Naive thymus-derived CD8-positive, alpha-beta T cell (primary cell): Measurements from ENCODE around the gene PGPEP1. TPM values are rescaled to one million over a fixed set of nuclear protein-coding genes. Genes with fewer than 3 reads are reported as not detected.
"Not testable (repeated sequence)": the region's sequence is repeated elsewhere in the genome, so short reads cannot be mapped to it uniquely, and the experiment has no call there.

Source experiments
- ATAC-seq, 2 donors: fragments of 150-1000 bp; cut with Tn5 transposase in 1 of 2; sonication (Bioruptor Pico), chemical (Tn5 transposase) in 1 of 2; 1 replicate in 1 of 2; 2 replicates in 1 of 2; pipeline ENCODE4 v1.10.0; 2021; ENCODE audit warnings: mild to moderate bottlenecking in 2 of 2, moderate library complexity in 2 of 2
- POLR2A ChIA-PET: fragments of 350-600 bp; sonication (Branson Sonifier 250); formaldehyde crosslinking; loops from one replicate; lab custom pipeline; 2021; ENCODE audit warnings: antibody characterized with exemption; lab: Charles Lee
- DNase-seq, 10 donors: peaks; one replicate each; pipeline versions ENCODE4 v3.0.0 to v3.0.0-alpha.2; 2020 to 2022
- H3K27ac Mint-ChIP-seq, 10 donors: one replicate each; pipeline ENCODE4 v1.8.0; 2020 to 2022; ENCODE audit warnings: mild to moderate bottlenecking in 10 of 10, mixed read lengths in 10 of 10, moderate library complexity in 4 of 10, inconsistent platforms in 1 of 10
- H3K27me3 Mint-ChIP-seq, 5 donors: one replicate each; pipeline ENCODE4 v1.8.0; 2021 to 2022; ENCODE audit warnings: mixed read lengths in 5 of 5
- H3K36me3 Mint-ChIP-seq, 3 donors: one replicate each; pipeline ENCODE4 v1.8.0; 2020 to 2022; ENCODE audit warnings: mixed read lengths in 3 of 3, mild to moderate bottlenecking in 2 of 3, inconsistent platforms in 1 of 3
- H3K4me1 Mint-ChIP-seq, 4 donors: one replicate each; pipeline ENCODE4 v1.8.0; 2021 to 2022; ENCODE audit warnings: mixed read lengths in 4 of 4
- H3K4me3 Mint-ChIP-seq, 10 donors: one replicate each; pipeline ENCODE4 v1.8.0; 2020 to 2022; ENCODE audit warnings: mild to moderate bottlenecking in 10 of 10, mixed read lengths in 10 of 10, moderate library complexity in 6 of 10, inconsistent platforms in 1 of 10
- H3K9me3 Mint-ChIP-seq, 9 donors: one replicate each; pipeline ENCODE4 v1.8.0; 2020 to 2022; ENCODE audit warnings: mixed read lengths in 9 of 9, mild to moderate bottlenecking in 3 of 9, inconsistent platforms in 1 of 9, moderate library complexity in 1 of 9
- polyA plus RNA-seq, 3 donors: library from polyadenylated mRNA; unstranded; fragments of 300-500 nt; fragmentation: Illumina TruSeq; gene quantifications; one replicate each; pipeline ENCODE4 v1.2.3, GENCODE V29; 2021
- total RNA-seq, 8 experiments: library from RNA in 2 of 8; stranded (reverse) in 2 of 8; gene quantifications; one replicate each; pipeline ENCODE4 v1.2.3 and lab custom pipeline; 2021 to 2026

The PGPEP1 gene
- total and polyA plus RNA-seq, 5 experiments from 2014 or later, result 9.3 to 61.0 (median 11.9) TPM

GRCh38 chr19:18351544-18351943 lies 11.1 kb downstream of the PGPEP1 start:
- Mint-ChIP-seq H3K4me3 (no peak overlapping the region), H3K9me3 (no peaks in the 10 kb centered on the region), H3K27me3 (no peaks in the 10 kb centered on the region), H3K4me1 (peaks cover 0 to 11% (median 9%) of the 10 kb centered on the region in 4 donors), H3K36me3 (peaks cover 3 to 74% (median 22%) of the 10 kb centered on the region in 3 donors), H3K27ac (no peak overlapping the region)
- DNase-seq (no peak), ATAC-seq (no peak)
- POLR2A ChIA-PET, result interaction anchor here (0.7 kb wide), 1 partner anchor 171 kb away, joined by 3 read pairs; the partner anchor contains the start of gene ELL

- Mint-ChIP-seq H3K27me3 (no peaks in the 10 kb centered on the region), H3K4me1 (peaks cover 0 to 2% (median 1%) of the 10 kb centered on the region in 4 donors), H3K27ac (no peak overlapping the region), H3K4me3 (no peak overlapping the region), H3K9me3 (no peaks in the 10 kb centered on the region), H3K36me3 (peaks cover 3 to 79% (median 34%) of the 10 kb centered on the region in 3 donors)
- no peak for DNase-seq
- ATAC-seq, result no peak
- POLR2A ChIA-PET, result no interaction called here
These were observed 13.1 kb downstream of the PGPEP1 start for GRCh38 chr19:18353378-18354005.

GRCh38 chr19:18354743-18355142 lies 14.3 kb downstream of the PGPEP1 start:
- DNase-seq, H3K4me3 Mint-ChIP-seq, H3K9me3 Mint-ChIP-seq, H3K4me1 Mint-ChIP-seq, H3K27me3 Mint-ChIP-seq, POLR2A ChIA-PET, H3K27ac Mint-ChIP-seq, ATAC-seq: not testable (repeated sequence)
- peaks cover 3 to 81% (median 41%) of the 10 kb centered on the region in 3 donors for H3K36me3 Mint-ChIP-seq

- H3K36me3 Mint-ChIP-seq, result peaks cover 0 to 85% (median 41%) of the 10 kb centered on the region in 3 donors
- peaks cover 0 to 2% (median 1%) of the 10 kb centered on the region in 4 donors for H3K4me1 Mint-ChIP-seq
- H3K27ac Mint-ChIP-seq, result no peak overlapping the region
- no peak for DNase-seq
- ATAC-seq, result no peak
- POLR2A ChIA-PET, result no interaction called here
- no peak overlapping the region for H3K4me3 Mint-ChIP-seq
- H3K9me3 Mint-ChIP-seq, result no peaks in the 10 kb centered on the region
- no peaks in the 10 kb centered on the region for H3K27me3 Mint-ChIP-seq
These were observed 16.6 kb downstream of the PGPEP1 start for GRCh38 chr19:18357041-18357440.

GRCh38 chr19:18361646-18362045 lies 21.2 kb downstream of the PGPEP1 start:
- H3K27ac Mint-ChIP-seq, result no peak overlapping the region
- no peaks in the 10 kb centered on the region for H3K9me3 Mint-ChIP-seq
- POLR2A ChIA-PET, result no interaction called here
- H3K27me3 Mint-ChIP-seq, result no peaks in the 10 kb centered on the region
- peaks cover 0 to 7% (median 0%) of the 10 kb centered on the region in 4 donors for H3K4me1 Mint-ChIP-seq
- ATAC-seq (no peak), DNase-seq (no peak)
- peaks cover 0 to 91% (median 54%) of the 10 kb centered on the region in 3 donors for H3K36me3 Mint-ChIP-seq
- no peak overlapping the region for H3K4me3 Mint-ChIP-seq

- POLR2A ChIA-PET, result interaction anchor here (1.0 kb wide), 1 partner anchor 84 kb away, joined by 3 read pairs; no protein-coding TSS in a partner anchor
These were observed 22.6 kb downstream of the PGPEP1 start for GRCh38 chr19:18362934-18363542.

GRCh38 chr19:18363787-18364186 lies 23.4 kb downstream of the PGPEP1 start:
- Mint-ChIP-seq H3K4me3 (no peak overlapping the region), H3K4me1 (peaks cover 0 to 7% (median 1%) of the 10 kb centered on the region in 4 donors), H3K9me3 (no peaks in the 10 kb centered on the region), H3K27me3 (no peaks in the 10 kb centered on the region), H3K27ac (no peak overlapping the region), H3K36me3 (peaks cover 0 to 77% (median 43%) of the 10 kb centered on the region in 3 donors)
- ATAC-seq, result no peak
- no peak for DNase-seq
- POLR2A ChIA-PET, result interaction anchor here (1.0 to 2.2 kb wide), 2 partner anchors 20 to 84 kb away, joined by 3 to 6 read pairs; no protein-coding TSS in a partner anchor

More at GRCh38 chr19:18362934-18363542, 22.6 kb downstream of the PGPEP1 start:
- ATAC-seq, result no peak
- no peak overlapping the region for H3K27ac Mint-ChIP-seq
- no peak for DNase-seq
- no peaks in the 10 kb centered on the region for H3K27me3 Mint-ChIP-seq
- peaks cover 0 to 7% (median 1%) of the 10 kb centered on the region in 4 donors for H3K4me1 Mint-ChIP-seq
- no peak overlapping the region for H3K4me3 Mint-ChIP-seq
- H3K9me3 Mint-ChIP-seq, result no peaks in the 10 kb centered on the region
- peaks cover 0 to 84% (median 49%) of the 10 kb centered on the region in 3 donors for H3K36me3 Mint-ChIP-seq

- not testable (repeated sequence) for ATAC-seq, H3K4me1 Mint-ChIP-seq, H3K27ac Mint-ChIP-seq, DNase-seq, H3K27me3 Mint-ChIP-seq, H3K4me3 Mint-ChIP-seq, H3K9me3 Mint-ChIP-seq
- POLR2A ChIA-PET, result interaction anchor here (1.0 to 2.2 kb wide), 2 partner anchors 19 to 85 kb away, joined by 3 to 6 read pairs; no protein-coding TSS in a partner anchor
- peaks cover 0 to 73% (median 39%) of the 10 kb centered on the region in 3 donors for H3K36me3 Mint-ChIP-seq
These were observed 24.0 kb downstream of the PGPEP1 start for GRCh38 chr19:18364277-18364825.

- Mint-ChIP-seq H3K9me3 (no peaks in the 10 kb centered on the region), H3K27ac (no peak overlapping the region), H3K36me3 (peaks cover 0 to 67% (median 36%) of the 10 kb centered on the region in 3 donors), H3K4me1 (peaks cover 0 to 7% (median 2%) of the 10 kb centered on the region in 4 donors), H3K27me3 (no peaks in the 10 kb centered on the region), H3K4me3 (no peak overlapping the region)
- no peak for DNase-seq
- ATAC-seq, result no peak
- POLR2A ChIA-PET, result interaction anchor here (2.2 kb wide), 1 partner anchor 19 kb away, joined by 6 read pairs; no protein-coding TSS in a partner anchor
These were observed 24.6 kb downstream of the PGPEP1 start for GRCh38 chr19:18364826-18365528.

- H3K27ac Mint-ChIP-seq, result no peak overlapping the region
These were observed 25.6 kb downstream of the PGPEP1 start for GRCh38 chr19:18366021-18366435.

GRCh38 chr19:18368504-18369222 lies 28.3 kb downstream of the PGPEP1 start:
- peaks cover 2 to 10% (median 4%) of the 10 kb centered on the region in 4 donors for H3K4me1 Mint-ChIP-seq
- POLR2A ChIA-PET, result no interaction called here
- ATAC-seq (no peak), DNase-seq (no peak)
- no peak overlapping the region for H3K4me3 Mint-ChIP-seq
- H3K36me3 Mint-ChIP-seq, result peaks cover 0 to 37% (median 24%) of the 10 kb centered on the region in 3 donors
- no peak overlapping the region for H3K27ac Mint-ChIP-seq
- H3K27me3 Mint-ChIP-seq, result no peaks in the 10 kb centered on the region
- no peaks in the 10 kb centered on the region for H3K9me3 Mint-ChIP-seq

More at GRCh38 chr19:18366021-18366435, 25.6 kb downstream of the PGPEP1 start:
- ATAC-seq (no peak), DNase-seq (no peak)
- Mint-ChIP-seq H3K4me3 (no peak overlapping the region), H3K4me1 (peaks cover 0 to 7% (median 2%) of the 10 kb centered on the region in 4 donors), H3K9me3 (no peaks in the 10 kb centered on the region), H3K36me3 (peaks cover 0 to 62% (median 36%) of the 10 kb centered on the region in 3 donors), H3K27me3 (no peaks in the 10 kb centered on the region)
- POLR2A ChIA-PET, result no interaction called here
